Umbilical cord (tissue), 2 donors: ENCODE measurements around the gene LIMCH1. TPM values are rescaled to one million over a fixed set of nuclear protein-coding genes. Genes with fewer than 3 reads are reported as not detected.
"Not testable (repeated sequence)": the region's sequence is repeated elsewhere in the genome, so short reads cannot be mapped to it uniquely, and the experiment has no call there.

Experiments
- DNase-seq: peaks from one replicate; pipeline ENCODE4 v3.0.0-alpha.2; 2015; ENCODE audit warnings: low spot score
- total RNA-seq: library from RNA; depleted of rRNA; stranded (reverse); fragments of >200 nt; gene quantifications from one replicate; pipeline ENCODE4 v1.2.3, GENCODE V29; 2014; ENCODE audit warnings: low replicate concordance; ENCODE audit not compliant: insufficient read depth

Gene LIMCH1
- total RNA-seq, 1 donor from 2014 or later, result 144 TPM

- DNase-seq, result no peak
Measured at GRCh38 chr4:41727861-41728572, 190.1 kb downstream of the LIMCH1 start.

GRCh38 chr4:41728573-41728913 lies 190.6 kb downstream of the LIMCH1 start:
- DNase-seq, result no peak

- DNase-seq, result no peak
Measured at GRCh38 chr4:41731569-41732126, 193.7 kb downstream of the LIMCH1 start.

- no peak for DNase-seq
Measured at GRCh38 chr4:41734371-41734770, 196.4 kb downstream of the LIMCH1 start.

GRCh38 chr4:41737491-41737890 lies 199.5 kb downstream of the LIMCH1 start:
- DNase-seq, result not testable (repeated sequence)

- DNase-seq, result no peak
Measured at GRCh38 chr4:41741354-41741753, 203.4 kb downstream of the LIMCH1 start.

- no peak for DNase-seq
Measured at GRCh38 chr4:41744572-41745291, 206.8 kb downstream of the LIMCH1 start.

GRCh38 chr4:41745292-41746024 lies 207.5 kb downstream of the LIMCH1 start:
- DNase-seq, result no peak

- DNase-seq, result no peak
Measured at GRCh38 chr4:41746025-41746439, 208.1 kb downstream of the LIMCH1 start.

- DNase-seq, result no peak
Measured at GRCh38 chr4:41746440-41747229, 208.7 kb downstream of the LIMCH1 start.

- no peak for DNase-seq
Measured at GRCh38 chr4:41747230-41748055, 209.5 kb downstream of the LIMCH1 start.

GRCh38 chr4:41748074-41748570 lies 210.2 kb downstream of the LIMCH1 start:
- DNase-seq, result no peak

GRCh38 chr4:41748571-41749475 lies 210.9 kb downstream of the LIMCH1 start, which contains the start of gene PHOX2B:
Gene PHOX2B (minus strand): TSS chr4:41748725. CDS start chr4:41748610, 115 bp downstream.
- DNase-seq, result no peak

GRCh38 chr4:41749631-41750039 lies 211.7 kb downstream of the LIMCH1 start:
- DNase-seq, result no peak

Other genes with a start within 250 kb of the LIMCH1 start
- gene PHOX2B, start 210.6 kb downstream of the LIMCH1 start, total RNA-seq, result 0.96 TPM